Left cardiac atrium (tissue), 4 donors: ENCODE measurements around the gene RAD23B. TPM values are rescaled to one million over a fixed set of nuclear protein-coding genes. Genes with fewer than 3 reads are reported as not detected.

Source experiments
- ATAC-seq, 2 donors: fragments of 200-7000 bp; cut with Tn5 transposase; one replicate each; pipeline ENCODE4 v1.9.1; 2020; ENCODE audit warnings: mild to moderate bottlenecking in 2 of 2, moderate library complexity in 2 of 2
- DNase-seq: peaks from one replicate; pipeline ENCODE4 v3.0.0-alpha.2; 2020
- intact Hi-C, 2 donors: fragments of 100-400 bp; cut with DNase I; formaldehyde crosslinking; loops; one replicate each; pipeline versions ENCODE4 v1.14.1 to v1.15.1; 2022 to 2023
- total RNA-seq, 2 donors: library from RNA; stranded (reverse); fragmentation: NEBNext Ultra II Directional; extraction: Animal tissue kit (Norgen Biotek cat#: 25700); gene quantifications; one replicate each; pipeline ENCODE4 v1.2.1, GENCODE V29; 2021
- donor health status: DM: no; HTN: yes; CAD: no.
- donor health status: DM: no; HTN: yes; CAD: no; lungs with severe emphysema.
- donor health status: DM: yes; HTN: yes; CAD: no.
- donor health status: Dilated cardiomyopathy.

The RAD23B gene
- total RNA-seq, 2 donors from 2014 or later, result 87.6 to 88.7 TPM

GRCh38 chr9:107263289-107263688 lies 19.8 kb upstream of the RAD23B start:
- no peak for DNase-seq
- intact Hi-C loops, result no loop called here
- ATAC-seq, result no peak

DNA sequence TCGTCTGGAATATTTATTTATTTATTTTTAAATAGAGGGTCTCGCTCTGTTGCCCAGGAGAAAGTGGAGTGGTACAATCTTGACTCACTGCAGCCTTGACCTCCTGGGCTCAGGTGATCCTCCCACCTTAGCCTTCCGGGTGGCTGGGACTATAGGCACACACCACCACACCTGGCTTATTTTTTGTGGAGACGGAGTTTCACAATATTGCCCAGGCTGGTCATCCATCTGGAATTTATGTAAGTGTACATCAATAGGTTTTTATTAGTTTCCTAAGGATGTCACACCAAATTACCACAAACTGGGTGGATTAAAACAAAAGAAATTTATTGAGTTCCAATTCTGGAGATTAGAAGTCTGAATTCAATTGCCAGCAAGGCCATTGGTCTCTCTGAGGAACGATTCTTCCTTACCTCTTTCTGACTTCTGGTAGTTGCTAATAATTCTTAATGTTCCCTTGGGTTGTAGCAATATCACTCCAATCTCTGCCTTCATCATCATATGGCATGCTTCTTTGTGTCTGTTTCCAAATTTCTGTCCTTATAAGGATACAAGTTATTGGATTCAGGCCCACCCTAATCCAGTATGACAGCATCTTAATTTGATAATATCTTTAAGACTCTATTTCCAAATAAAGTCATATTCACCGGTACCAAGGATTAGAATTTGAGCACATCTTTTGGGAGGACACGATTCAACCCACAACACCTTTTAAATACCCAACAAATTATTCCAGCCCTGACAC lies 16.3 kb upstream of the RAD23B start:
- no peak for DNase-seq
- intact Hi-C loops, result no loop called here
- no peak for ATAC-seq

- DNase-seq (no peak), ATAC-seq (no peak)
- intact Hi-C loops, result no loop called here
These were observed 14.5 kb upstream of the RAD23B start for GRCh38 chr9:107268560-107268959.

GRCh38 chr9:107269254-107269653 lies 13.8 kb upstream of the RAD23B start:
- DNase-seq (no peak), ATAC-seq (no peak)
- intact Hi-C loops, result no loop called here

GRCh38 chr9:107269681-107270080 lies 13.4 kb upstream of the RAD23B start:
- ATAC-seq (no peak), DNase-seq (no peak)
- intact Hi-C loops, result no loop called here

GRCh38 chr9:107270082-107270481 lies 13.0 kb upstream of the RAD23B start:
- ATAC-seq (no peak), DNase-seq (no peak)
- intact Hi-C loops, result no loop called here

GRCh38 chr9:107270580-107270979 lies 12.5 kb upstream of the RAD23B start:
- intact Hi-C loops, result no loop called here
- ATAC-seq (no peak), DNase-seq (no peak)

DNA sequence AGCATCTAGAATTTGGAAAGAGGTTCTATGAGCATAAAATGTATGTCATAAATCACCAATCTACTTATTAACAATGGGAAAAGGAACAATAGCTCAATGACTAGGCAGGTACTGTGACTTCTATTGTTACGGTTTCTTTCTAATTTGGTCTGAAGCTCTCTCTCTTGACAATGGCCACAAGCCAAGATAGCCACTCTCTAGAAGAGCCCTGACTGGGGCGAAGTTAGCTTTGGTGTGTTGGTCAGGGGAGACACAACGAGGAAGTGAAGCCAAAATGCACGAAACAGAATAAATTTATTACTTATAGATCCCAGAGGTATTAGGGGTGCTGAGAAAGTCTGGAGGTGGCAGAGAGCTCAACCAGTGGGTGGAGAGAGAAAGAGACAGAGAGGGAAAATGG lies 9.4 kb upstream of the RAD23B start:
- intact Hi-C loops, result no loop called here
- no peak for DNase-seq
- ATAC-seq, result no peak

DNA sequence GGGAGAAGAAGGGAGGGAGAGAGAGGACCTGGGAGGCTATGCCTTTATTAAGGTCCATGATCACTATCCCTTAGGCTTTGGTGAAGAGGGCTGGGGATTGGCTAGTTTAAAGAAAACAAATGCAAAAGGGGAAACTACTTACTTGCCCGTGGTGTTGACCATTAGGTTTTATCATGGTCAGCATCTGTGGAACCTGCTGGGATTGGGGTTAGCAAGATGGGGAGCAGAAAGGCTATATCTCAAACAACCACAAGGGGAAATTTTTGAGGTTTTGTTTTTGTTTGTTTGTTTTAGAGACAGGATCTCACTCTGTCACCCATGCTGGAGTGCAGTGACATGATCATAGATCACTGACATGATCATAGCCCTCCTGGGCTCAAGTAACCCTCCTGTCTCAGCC lies 9.0 kb upstream of the RAD23B start:
- intact Hi-C loops, result no loop called here
- no peak for DNase-seq
- ATAC-seq, result no peak

GRCh38 chr9:107274953-107275422 lies 8.1 kb upstream of the RAD23B start:
- intact Hi-C loops, result no loop called here
- DNase-seq (no peak), ATAC-seq (peak; percentile 71 to 95)

GRCh38 chr9:107275530-107275929 lies 7.5 kb upstream of the RAD23B start:
- ATAC-seq (no peak), DNase-seq (no peak)
- intact Hi-C loops, result no loop called here

- intact Hi-C loops, result no loop called here
- ATAC-seq (peak in 1 of 2 donors; percentile 25), DNase-seq (no peak)
These were observed 5.9 kb upstream of the RAD23B start for GRCh38 chr9:107276966-107277710.

DNA sequence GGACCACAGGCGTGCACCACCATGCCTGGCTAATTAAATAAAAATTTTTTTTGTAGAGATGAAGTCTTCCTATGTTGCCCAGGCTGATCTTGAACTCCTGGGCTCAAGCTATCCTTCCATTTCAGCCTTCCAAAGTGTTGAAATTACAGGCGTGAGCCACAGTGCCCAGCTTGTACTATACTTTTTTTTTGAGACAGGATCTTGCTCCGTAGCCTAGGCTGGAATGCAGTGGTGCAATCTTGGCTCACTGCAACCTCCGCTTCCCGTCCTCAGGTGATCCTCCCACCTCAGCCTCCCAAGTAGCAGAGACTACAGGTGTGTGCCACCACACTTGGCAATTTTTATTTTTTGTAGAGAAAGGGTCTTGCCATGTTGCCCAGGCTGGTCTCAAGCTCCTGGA lies 5.3 kb upstream of the RAD23B start:
- DNase-seq (no peak), ATAC-seq (no peak)
- intact Hi-C loops, result no loop called here

GRCh38 chr9:107279086-107279485 lies 4.0 kb upstream of the RAD23B start:
- DNase-seq, result no peak
- no peak for ATAC-seq
- intact Hi-C loops, result no loop called here

DNA sequence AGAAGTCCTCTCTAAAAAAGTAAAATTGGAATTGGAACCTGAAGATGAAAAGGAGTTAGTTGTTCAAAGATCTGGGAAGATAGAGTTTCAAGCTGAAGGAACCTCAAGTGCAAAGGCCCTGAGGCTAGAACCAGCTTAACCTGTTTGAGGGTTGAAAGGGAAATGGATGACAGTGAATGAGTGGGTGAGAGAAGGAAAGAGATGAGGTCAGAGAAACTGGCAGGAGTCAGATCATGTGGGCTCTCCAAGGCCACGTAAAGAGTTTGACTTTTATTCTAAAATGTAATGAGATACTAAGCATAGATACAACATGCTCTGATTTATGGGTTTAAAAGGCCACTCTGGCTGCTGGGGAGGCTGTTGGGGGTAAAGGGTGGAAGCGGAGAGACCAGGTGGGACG lies 2.5 kb upstream of the RAD23B start:
- intact Hi-C loops, result no loop called here
- ATAC-seq (no peak), DNase-seq (no peak)

DNA sequence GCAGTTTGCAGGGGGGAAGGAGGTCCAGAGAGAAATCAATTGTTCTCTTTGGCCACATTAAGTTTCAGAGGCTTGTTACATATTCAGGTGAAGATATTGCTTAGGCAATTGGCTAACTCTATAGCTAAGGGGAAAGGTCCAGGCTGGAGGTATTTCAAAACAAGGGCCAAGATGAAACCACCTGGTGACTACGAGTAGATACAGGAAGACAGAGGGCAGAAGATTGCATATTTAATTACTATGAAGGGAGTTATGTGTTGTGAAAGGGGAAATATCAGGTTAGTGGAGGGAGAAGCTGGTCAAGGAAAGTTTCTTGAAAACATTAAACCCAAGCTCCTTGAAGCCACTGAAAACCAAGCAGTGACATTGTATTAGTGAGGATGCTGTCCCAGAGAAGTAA lies 1.9 kb upstream of the RAD23B start:
- intact Hi-C loops, result no loop called here
- ATAC-seq, result no peak
- no peak for DNase-seq

GRCh38 chr9:107281922-107282667 lies 984 bp upstream of the RAD23B start:
- intact Hi-C loops, result no loop called here
- ATAC-seq, result peak in 1 of 2 donors; percentile 0
- DNase-seq, result no peak

- DNase-seq, result peak; percentile 77
- intact Hi-C loops, result no loop called here
These were observed 841 bp downstream of the RAD23B start for GRCh38 chr9:107283623-107284616.

GRCh38 chr9:107284636-107285035 lies 1.6 kb downstream of the RAD23B start:
- intact Hi-C loops, result no loop called here
- DNase-seq (no peak), ATAC-seq (no peak)

More at GRCh38 chr9:107283623-107284616, 841 bp downstream of the RAD23B start:
- ATAC-seq, result peak; percentile 46 to 60
